HCT116 (cell line): Measurements from ENCODE around the gene GNPDA1. TPM values are rescaled to one million over a fixed set of nuclear protein-coding genes. Genes with fewer than 3 reads are reported as not detected.
A peak's percentile ranks its signal among the peaks of the same experiment; 100 is the strongest.

Experiments used
- ATAC-seq: fragments of 200-7000 bp; cut with Tn5 transposase; 2 replicates; pipeline ENCODE4 v1.9.1; 2020; ENCODE audit warnings: mild to moderate bottlenecking, moderate library complexity
- BruUV-seq: library from RNA; stranded (reverse); fragments of 400-500 nt; replicated peaks from 2 replicates; lab custom pipeline; 2021; lab: Mats Ljungman, UMichigan
- CTCF ChIA-PET: fragments of 300-600 bp; sonication (Branson Sonifier 250); formaldehyde crosslinking; loops from one replicate; lab custom pipeline; 2021; ENCODE audit warnings: antibody characterized with exemption; lab: Charles Lee
- POLR2A ChIA-PET: fragments of 300-600, 350-600 bp; sonication (Branson Sonifier 250); formaldehyde crosslinking; loops from one replicate; lab custom pipeline; 2021; ENCODE audit warnings: antibody characterized with exemption; lab: Charles Lee
- RAD21 ChIA-PET, 2 experiments: fragments of 300-600 bp; sonication (Branson Sonifier 250); formaldehyde crosslinking; loops; one replicate each; lab custom pipeline; 2023; ENCODE audit warnings: low total read pairs in 2 of 2; ENCODE audit not compliant: uncharacterized antibody in 2 of 2, unreplicated experiment in 2 of 2, low non-redundant PET in 1 of 2; lab: Charles Lee
- DNase-seq: peaks from one replicate; pipeline ENCODE4 v3.0.0-alpha.2; 2010; ENCODE audit warnings: low read depth, low spot score
- H2AFZ ChIP-seq: fragments of 200-600 bp; shearing (Covaris generic), sonication (generic); 2 replicates; pipeline ENCODE4 v1.6.1; 2017; ENCODE audit warnings: low read depth, mixed run types, mixed read lengths, antibody characterized with exemption, low read length; ENCODE audit not compliant: poor library complexity, severe bottlenecking
- H3K27ac ChIP-seq: 2 replicates; pipeline ENCODE4 v1.5.1; 2012; ENCODE audit warnings: low read depth, low read length
- H3K27me3 ChIP-seq: fragments of 200-600 bp; sonication (generic); 2 replicates; pipeline ENCODE4 v1.6.1; 2016; ENCODE audit warnings: mixed run types, low read length, mixed read lengths; ENCODE audit not compliant: insufficient read depth
- H3K36me3 ChIP-seq, 2 experiments: fragments of 200-500 bp in 1 of 2; fragments of 200-600 bp in 1 of 2; sonication (Bioruptor generic) in 1 of 2; sonication (generic) in 1 of 2; 2 replicates each; pipeline versions ENCODE4 v1.5.1 to v1.6.1; 2014 to 2016; ENCODE audit warnings: low read length in 2 of 2, inconsistent platforms in 1 of 2, mixed read lengths in 1 of 2, mixed run types in 1 of 2; ENCODE audit not compliant: insufficient read depth in 2 of 2, control insufficient read depth in 1 of 2
- H3K4me1 ChIP-seq, 2 experiments: fragments of 200-600 bp in 1 of 2; sonication (generic) in 1 of 2; 2 replicates each; pipeline versions ENCODE4 v1.5.1 to v1.6.1; 2012 to 2017; ENCODE audit warnings: low read length in 2 of 2, inconsistent platforms in 1 of 2, mild to moderate bottlenecking in 1 of 2, mixed read lengths in 1 of 2, mixed run types in 1 of 2, moderate library complexity in 1 of 2; ENCODE audit not compliant: insufficient read depth in 2 of 2, control insufficient read depth in 1 of 2
- H3K4me2 ChIP-seq: fragments of 200-600 bp; sonication (generic); 2 replicates; pipeline ENCODE4 v1.6.1; 2017; ENCODE audit warnings: mixed run types, low read length, mixed read lengths
- H3K4me3 ChIP-seq, 2 experiments: fragments of 200-600 bp in 1 of 2; sonication (generic) in 1 of 2; replicated peaks in 1 of 2; 2 replicates each; pipeline ENCODE4 v1.5.1; 2011 to 2016; ENCODE audit warnings: low read length in 2 of 2, control low read depth in 1 of 2, low read depth in 1 of 2, mild to moderate bottlenecking in 1 of 2, mixed read lengths in 1 of 2, mixed run types in 1 of 2
- H3K79me2 ChIP-seq: fragments of 200-600 bp; sonication (generic); 2 replicates; pipeline ENCODE4 v1.6.1; 2017; ENCODE audit warnings: mild to moderate bottlenecking, mixed run types, low read length, moderate library complexity, mixed read lengths; ENCODE audit not compliant: insufficient read depth
- H3K9ac ChIP-seq: fragments of 200-600 bp; sonication (generic); 2 replicates; pipeline ENCODE4 v1.6.1; 2016; ENCODE audit warnings: low read length, mixed read lengths
- H3K9me2 ChIP-seq: fragments of 200-600 bp; sonication (generic), shearing (Covaris generic); 2 replicates; pipeline ENCODE4 v1.6.1; 2017; ENCODE audit warnings: mixed run types, mild to moderate bottlenecking, moderate library complexity; ENCODE audit not compliant: insufficient read depth
- H3K9me3 ChIP-seq, 2 experiments: fragments of 200-500 bp in 1 of 2; fragments of 200-600 bp in 1 of 2; sonication (Bioruptor generic) in 1 of 2; sonication (generic) in 1 of 2; 2 replicates each; pipeline ENCODE4 v1.6.1; 2014 to 2017; ENCODE audit warnings: low read length in 2 of 2, mixed read lengths in 2 of 2, inconsistent platforms in 1 of 2, low read depth in 1 of 2, mild to moderate bottlenecking in 1 of 2, mixed run types in 1 of 2, moderate library complexity in 1 of 2; ENCODE audit not compliant: control insufficient read depth in 1 of 2, insufficient read depth in 1 of 2
- H4K20me1 ChIP-seq: fragments of 200-600 bp; sonication (generic), shearing (Covaris generic); 2 replicates; pipeline ENCODE4 v1.6.1; 2017; ENCODE audit warnings: mixed run types, mild to moderate bottlenecking, moderate library complexity; ENCODE audit not compliant: insufficient read depth
- CBX3 ChIP-seq: IDR thresholded peaks from 2 replicates; pipeline ENCODE4 v1.6.1; 2012; ENCODE audit warnings: low read depth
- CEBPB ChIP-seq: IDR thresholded peaks from 2 replicates; pipeline ENCODE4 v1.6.1; 2012; ENCODE audit warnings: low read depth
- EGR1 ChIP-seq: IDR thresholded peaks from 2 replicates; pipeline ENCODE4 v1.6.1; 2012; ENCODE audit warnings: low read depth
- ELF1 ChIP-seq: IDR thresholded peaks from 2 replicates; pipeline ENCODE4 v1.6.1; 2012; ENCODE audit warnings: low read depth, borderline replicate concordance
- EZH2 ChIP-seq: fragments of 200-600 bp; sonication (generic); IDR thresholded peaks from 2 replicates; pipeline ENCODE4 v1.6.1; 2017; ENCODE audit warnings: antibody characterized with exemption, mixed run types
- EZH2phosphoT487 ChIP-seq: fragments of 200-600 bp; IDR thresholded peaks from 2 replicates; pipeline ENCODE4 v1.6.1; 2018; ENCODE audit warnings: antibody characterized with exemption, borderline replicate concordance
- FOSL1 ChIP-seq: IDR thresholded peaks from 2 replicates; pipeline ENCODE4 v1.6.1; 2012; ENCODE audit warnings: low read depth
- JUND ChIP-seq: IDR thresholded peaks from 2 replicates; pipeline ENCODE4 v1.6.1; 2012
- MAX ChIP-seq: IDR thresholded peaks from 2 replicates; pipeline ENCODE4 v1.6.1; 2012
- POLR2A ChIP-seq: IDR thresholded peaks from 2 replicates; pipeline ENCODE4 v1.7.0; 2011; ENCODE audit warnings: borderline replicate concordance; ENCODE audit not compliant: insufficient read depth, insufficient read length; ENCODE audit errors: extremely low read depth
- RAD21 ChIP-seq: IDR thresholded peaks from 2 replicates; pipeline ENCODE4 v1.6.1; 2012; ENCODE audit warnings: low read depth, mild to moderate bottlenecking
- SIN3A ChIP-seq: IDR thresholded peaks from 2 replicates; pipeline ENCODE4 v1.6.1; 2012; ENCODE audit warnings: low read depth
- SP1 ChIP-seq: IDR thresholded peaks from 2 replicates; pipeline ENCODE4 v1.6.1; 2012; ENCODE audit warnings: low read depth
- SRF ChIP-seq: IDR thresholded peaks from 2 replicates; pipeline ENCODE4 v1.6.1; 2012; ENCODE audit warnings: low read depth
- TCF7L2 ChIP-seq: IDR thresholded peaks from 2 replicates; pipeline ENCODE4 v1.7.0; 2011; ENCODE audit warnings: borderline replicate concordance, inconsistent platforms; ENCODE audit not compliant: insufficient read depth, insufficient read length; ENCODE audit errors: extremely low read depth
- YY1 ChIP-seq: IDR thresholded peaks from 2 replicates; pipeline ENCODE4 v1.6.1; 2011; ENCODE audit warnings: low read length, low read depth, moderate library complexity, mild to moderate bottlenecking; ENCODE audit not compliant: insufficient replicate concordance; ENCODE audit errors: extremely low read depth
- ZFX ChIP-seq: fragments of 450-650 bp; IDR thresholded peaks from 2 replicates; pipeline ENCODE4 v1.6.1; 2017
- ZNF274 ChIP-seq: fragments of 200-500 bp; sonication (Bioruptor generic); IDR thresholded peaks from 2 replicates; pipeline ENCODE4 v1.6.1; 2014; ENCODE audit warnings: mild to moderate bottlenecking, low read depth, low read length, inconsistent platforms
- intact Hi-C: fragments of 100-400 bp; cut with micrococcal nuclease; formaldehyde crosslinking; loops from 2 replicates; pipeline ENCODE4 v1.10.0; 2022
- total RNA-seq: library from RNA; stranded (reverse); gene quantifications from one replicate; pipeline ENCODE4 v1.2.1, GENCODE V29; 2021; ENCODE audit not compliant: unreplicated experiment
- TF ChIP-seq, protein P1 (sequence below), 3 experiments: fragments of 200-600 bp in 1 of 3; sonication (generic) in 1 of 3; IDR thresholded peaks in 2 of 3; conservative IDR thresholded peaks in 1 of 3; 2 replicates each; pipeline ENCODE4 v1.5.1; 2012 to 2017; ENCODE audit warnings: low read depth in 2 of 3, low read length in 2 of 3, antibody characterized with exemption in 1 of 3, borderline replicate concordance in 1 of 3, control low read depth in 1 of 3, mild to moderate bottlenecking in 1 of 3, mixed read lengths in 1 of 3, mixed run types in 1 of 3, moderate library complexity in 1 of 3; ENCODE audit not compliant: insufficient read depth in 1 of 3

GNPDA1 gene
- total RNA-seq, 1 experiment from 2014 or later: 45.6 TPM

DNA sequence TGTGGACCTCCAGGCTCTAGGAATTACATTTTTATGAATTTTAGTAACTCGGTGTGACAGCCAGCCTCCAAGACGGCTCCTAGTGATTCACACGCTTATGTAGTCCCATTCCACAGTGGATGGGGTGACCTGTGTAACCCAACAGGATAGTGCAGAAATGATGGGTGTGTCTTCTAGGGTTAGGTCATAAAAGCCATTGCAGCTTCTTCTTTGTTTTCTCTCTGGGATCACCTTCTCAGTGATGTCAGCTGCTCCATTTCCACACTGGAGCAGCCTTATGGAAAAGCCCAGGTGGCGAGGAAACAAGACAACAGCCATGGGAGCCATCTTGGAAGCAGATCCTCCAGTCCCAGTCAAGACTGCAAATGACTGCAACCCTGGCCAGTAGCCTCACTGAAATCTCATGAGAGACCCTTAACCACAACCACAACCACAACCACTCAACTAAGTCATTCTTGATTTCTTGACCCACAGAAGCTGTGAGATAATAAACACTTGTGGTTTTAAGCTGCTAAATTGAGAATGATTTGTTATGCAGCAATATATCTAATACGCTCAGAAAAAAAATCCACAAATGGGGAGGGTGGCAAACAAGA, 5.1 kb upstream of the GNPDA1 start (continued):
- TF ChIP-seq SRF: no peak
- TF ChIP-seq, protein P1, sequence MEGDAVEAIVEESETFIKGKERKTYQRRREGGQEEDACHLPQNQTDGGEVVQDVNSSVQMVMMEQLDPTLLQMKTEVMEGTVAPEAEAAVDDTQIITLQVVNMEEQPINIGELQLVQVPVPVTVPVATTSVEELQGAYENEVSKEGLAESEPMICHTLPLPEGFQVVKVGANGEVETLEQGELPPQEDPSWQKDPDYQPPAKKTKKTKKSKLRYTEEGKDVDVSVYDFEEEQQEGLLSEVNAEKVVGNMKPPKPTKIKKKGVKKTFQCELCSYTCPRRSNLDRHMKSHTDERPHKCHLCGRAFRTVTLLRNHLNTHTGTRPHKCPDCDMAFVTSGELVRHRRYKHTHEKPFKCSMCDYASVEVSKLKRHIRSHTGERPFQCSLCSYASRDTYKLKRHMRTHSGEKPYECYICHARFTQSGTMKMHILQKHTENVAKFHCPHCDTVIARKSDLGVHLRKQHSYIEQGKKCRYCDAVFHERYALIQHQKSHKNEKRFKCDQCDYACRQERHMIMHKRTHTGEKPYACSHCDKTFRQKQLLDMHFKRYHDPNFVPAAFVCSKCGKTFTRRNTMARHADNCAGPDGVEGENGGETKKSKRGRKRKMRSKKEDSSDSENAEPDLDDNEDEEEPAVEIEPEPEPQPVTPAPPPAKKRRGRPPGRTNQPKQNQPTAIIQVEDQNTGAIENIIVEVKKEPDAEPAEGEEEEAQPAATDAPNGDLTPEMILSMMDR (IDR thresholded peaks at IDR 0.05 in 2 of 3, conservative IDR thresholded peaks at IDR 0.05 in 1 of 3; ENCODE audit: borderline replicate concordance in 1 of 3, insufficient read depth in 1 of 3, low read depth in 2 of 3, low read length in 2 of 3): no peak
- TF ChIP-seq SIN3A: no peak
- TF ChIP-seq, all 23 proteins: peak for 0

DNA sequence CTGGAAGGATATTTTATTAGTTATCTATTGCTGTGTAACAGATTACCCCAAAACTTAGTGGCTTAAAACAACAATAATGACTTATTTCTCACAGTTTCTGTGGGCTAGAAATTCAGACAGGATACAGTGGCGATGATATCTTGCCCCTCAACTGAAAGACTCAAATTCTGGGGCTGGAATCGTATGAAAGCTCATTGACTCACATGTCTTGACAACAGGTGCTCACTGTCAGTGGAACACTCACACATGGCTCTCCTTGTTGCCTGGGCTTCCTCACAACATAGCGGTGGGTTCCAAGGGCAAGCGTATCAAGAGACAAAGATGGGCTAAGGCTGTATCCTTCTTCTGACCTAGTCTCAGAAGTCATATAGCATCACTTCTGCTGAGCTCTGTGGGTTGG, 3.7 kb upstream of the GNPDA1 start:
- CTCF ChIA-PET: interaction anchor here (0.6 to 2.8 kb wide), 4 partner anchors 8 to 1995 kb away, joined by 3 to 18 read pairs (median 6); no protein-coding TSS in a partner anchor
- Histone ChIP-seq H3K9me2 (no peaks in the 10 kb centered on the region), H3K9me3 (no peaks in the 10 kb centered on the region), H3K27me3 (no peaks in the 10 kb centered on the region), H3K36me3 (no peaks in the 10 kb centered on the region), H3K4me2 (peak overlapping the region; percentile 50), H2AFZ (no peak overlapping the region), H3K27ac (no peak overlapping the region), H3K9ac (peak overlapping the region; percentile 2; the same call in 1 of the 2 replicates), H3K4me3 (no peak overlapping the region), H4K20me1 (no peaks in the 10 kb centered on the region), H3K4me1 (peaks cover 13 to 45% of the 10 kb centered on the region in 2 experiments), H3K79me2 (peaks cover 3% of the 10 kb centered on the region; the same call in 1 of the 2 replicates)
- RAD21 ChIA-PET: no interaction called here
- intact Hi-C loops: no loop called here
- no TSS peak for BruUV-seq
- POLR2A ChIA-PET: interaction anchor here (1.1 kb wide), 1 partner anchor 8 kb away, joined by 5 read pairs; no protein-coding TSS in a partner anchor
- ATAC-seq: no peak
- no peak for DNase-seq
- TF ChIP-seq ZFX: no peak
- no peak for TF ChIP-seq SP1
- TF ChIP-seq FOSL1: no peak
- TF ChIP-seq EGR1: no peak
- TF ChIP-seq, protein P1 (IDR thresholded peaks at IDR 0.05 in 2 of 3, conservative IDR thresholded peaks at IDR 0.05 in 1 of 3; ENCODE audit: borderline replicate concordance in 1 of 3, insufficient read depth in 1 of 3, low read depth in 2 of 3, low read length in 2 of 3): no peak
- no peak for TF ChIP-seq CBX3
- no peak for TF ChIP-seq RAD21
- no peak for TF ChIP-seq POLR2A
- no peak for TF ChIP-seq CEBPB
- no peak for TF ChIP-seq TCF7L2
- TF ChIP-seq MAX: no peak
- TF ChIP-seq SIN3A: no peak
- TF ChIP-seq JUND: no peak
- TF ChIP-seq ELF1: no peak
- no peak for TF ChIP-seq EZH2
- TF ChIP-seq YY1: no peak
- no peak for TF ChIP-seq EZH2phosphoT487
- TF ChIP-seq ZNF274: no peak
